BE2C (cell line): ENCODE data around the gene MEGF11.
"Not testable (repeated sequence)": the region's sequence is repeated elsewhere in the genome, so short reads cannot be mapped to it uniquely, and the experiment has no call there.

Experiments used
- DNase-seq: peaks from one replicate; pipeline ENCODE4 v3.0.0-alpha.2; 2020
- H3K27me3 ChIP-seq: fragments of 250-450 bp; sonication (Bioruptor Pico); 2 replicates; pipeline ENCODE4 v1.5.1; 2020; ENCODE audit warnings: mild to moderate bottlenecking
- H3K36me3 ChIP-seq: fragments of 250-450 bp; sonication (Bioruptor Pico); 2 replicates; pipeline ENCODE4 v1.5.1; 2020; ENCODE audit warnings: mild to moderate bottlenecking
- H3K4me1 ChIP-seq: fragments of 250-450 bp; sonication (Bioruptor Pico); 2 replicates; pipeline ENCODE4 v1.5.1; 2020
- H3K4me3 ChIP-seq: 2 replicates; pipeline ENCODE4 v1.5.1; 2011; ENCODE audit warnings: low read depth, low read length
- H3K9me3 ChIP-seq: fragments of 250-450 bp; sonication (Bioruptor Pico); 2 replicates; pipeline ENCODE4 v1.5.1; 2020
- CTCF ChIP-seq: IDR thresholded peaks from 2 replicates; pipeline ENCODE4 v1.5.1; 2012; ENCODE audit warnings: mild to moderate bottlenecking, low read depth, low read length

MEGF11 gene

DNA sequence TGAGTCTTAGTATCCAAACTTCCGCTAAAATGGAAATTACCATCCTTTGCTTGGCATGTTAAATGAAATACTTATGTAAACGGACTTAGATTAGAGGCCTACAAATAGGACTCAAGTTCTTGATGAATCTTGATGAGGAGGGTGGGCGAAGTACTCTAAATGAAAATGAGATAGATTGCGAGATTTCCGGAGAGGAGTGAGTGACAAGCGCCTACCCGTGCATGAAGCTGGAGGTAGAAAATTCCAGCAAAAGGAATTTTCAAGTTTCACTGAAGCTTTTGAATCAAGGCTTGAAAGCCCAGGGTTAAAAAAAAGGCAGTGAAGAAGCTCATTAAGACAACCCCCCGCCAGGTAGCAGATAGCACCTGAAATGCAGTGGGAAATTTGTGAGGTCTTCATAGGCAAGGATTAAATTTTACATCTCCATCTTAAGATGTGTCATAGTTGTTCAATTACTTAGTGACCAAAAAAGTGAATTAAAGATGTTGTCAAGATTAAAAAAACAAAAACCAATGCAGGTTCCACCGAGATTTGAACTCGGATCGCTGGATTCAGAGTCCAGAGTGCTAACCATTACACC is 384.9 kb downstream of the MEGF11 start:
- H3K4me1 ChIP-seq = no peaks in the 10 kb centered on the region
- H3K9me3 ChIP-seq = no peaks in the 10 kb centered on the region
- no peak for TF ChIP-seq CTCF
- no peaks in the 10 kb centered on the region for H3K27me3 ChIP-seq
- peak overlapping the region; percentile 96 for H3K4me3 ChIP-seq
- H3K36me3 ChIP-seq = no peaks in the 10 kb centered on the region
- DNase-seq = no peak

DNA sequence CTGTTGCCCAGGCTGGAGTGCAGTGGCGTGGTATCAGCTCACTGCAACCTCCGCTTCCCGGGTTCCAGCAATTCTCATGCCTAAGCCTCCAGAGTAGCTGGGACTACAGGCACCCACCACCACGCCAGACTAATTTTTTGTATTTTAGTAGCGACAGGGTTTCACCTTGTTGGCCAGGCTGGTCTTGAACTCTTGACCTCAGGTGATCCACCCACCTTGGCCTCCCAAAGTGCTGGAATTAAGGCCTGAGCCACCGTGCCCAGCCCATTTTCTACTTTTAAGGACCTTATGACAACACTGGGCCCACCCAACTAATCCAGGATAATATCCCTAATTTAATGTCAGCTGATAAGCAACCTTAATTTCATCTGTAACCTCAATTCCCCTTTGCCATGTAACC is 385.6 kb downstream of the MEGF11 start:
- H3K36me3 ChIP-seq, H3K9me3 ChIP-seq, H3K4me3 ChIP-seq, H3K27me3 ChIP-seq, DNase-seq, H3K4me1 ChIP-seq: not testable (repeated sequence)

DNA sequence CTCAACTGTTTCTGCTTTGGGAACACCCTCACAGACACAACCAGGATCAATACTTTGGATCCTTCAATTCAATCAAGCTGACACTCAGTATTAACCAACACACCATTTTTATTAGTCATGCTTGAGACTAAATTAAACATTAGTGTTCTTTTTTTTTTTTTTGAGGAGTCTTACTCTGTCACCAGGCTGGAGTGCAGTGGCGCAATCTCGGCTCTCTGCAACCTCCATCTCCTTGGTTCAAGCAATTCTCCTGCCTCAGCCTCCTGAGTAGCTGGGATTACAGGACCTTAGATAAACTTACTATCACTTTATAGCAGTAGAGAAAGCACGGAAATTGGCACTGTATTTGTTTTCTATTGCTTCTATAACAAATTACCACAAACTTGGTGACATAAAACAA is 386.3 kb downstream of the MEGF11 start:
- no peak for DNase-seq
- no peak for TF ChIP-seq CTCF

DNA sequence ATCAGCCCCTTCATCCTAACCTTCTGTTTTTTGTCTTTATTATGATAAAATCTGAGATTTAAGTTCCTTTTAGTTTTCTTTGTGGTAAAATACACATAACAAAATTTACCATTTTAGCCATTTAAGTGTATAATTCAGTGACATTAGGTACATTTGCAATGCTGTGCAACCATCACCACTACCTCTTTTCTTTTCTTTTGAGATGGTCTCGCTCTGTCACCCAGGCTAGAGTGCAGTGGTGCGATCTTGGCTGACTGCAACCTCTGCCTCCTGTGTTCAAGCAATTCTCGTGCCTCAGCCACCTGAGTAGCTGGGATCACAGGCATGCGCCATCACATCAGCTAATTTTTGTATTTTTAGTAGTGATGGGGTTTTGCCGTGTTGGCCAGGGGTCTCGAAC is 390.4 kb downstream of the MEGF11 start:
- no peaks in the 10 kb centered on the region for H3K9me3 ChIP-seq
- no peaks in the 10 kb centered on the region for H3K27me3 ChIP-seq
- H3K4me3 ChIP-seq = no peak overlapping the region
- H3K4me1 ChIP-seq = no peaks in the 10 kb centered on the region
- no peak for DNase-seq
- TF ChIP-seq CTCF = no peak
- no peaks in the 10 kb centered on the region for H3K36me3 ChIP-seq

More for the DNA sequence above, 386.3 kb downstream of the MEGF11 start:
- Histone ChIP-seq H3K36me3 (no peaks in the 10 kb centered on the region), H3K4me3 (no peak overlapping the region), H3K27me3 (no peaks in the 10 kb centered on the region), H3K9me3 (no peaks in the 10 kb centered on the region), H3K4me1 (no peaks in the 10 kb centered on the region)

- TF ChIP-seq CTCF = peak; percentile 94
- no peak overlapping the region for H3K4me3 ChIP-seq
- DNase-seq = peak; percentile 86
Measured at GRCh38 chr15:65862682-65863081, 390.9 kb downstream of the MEGF11 start.

GRCh38 chr15:65857718-65858402 is 395.7 kb downstream of the MEGF11 start:
- no peaks in the 10 kb centered on the region for H3K9me3 ChIP-seq
- H3K4me1 ChIP-seq = no peaks in the 10 kb centered on the region
- no peak for DNase-seq
- H3K4me3 ChIP-seq = no peak overlapping the region
- no peaks in the 10 kb centered on the region for H3K36me3 ChIP-seq
- no peak for TF ChIP-seq CTCF
- H3K27me3 ChIP-seq = no peaks in the 10 kb centered on the region

More at GRCh38 chr15:65862682-65863081, 390.9 kb downstream of the MEGF11 start:
- Histone ChIP-seq H3K4me1 (no peaks in the 10 kb centered on the region), H3K9me3 (no peaks in the 10 kb centered on the region), H3K27me3 (no peaks in the 10 kb centered on the region), H3K36me3 (no peaks in the 10 kb centered on the region)
